Skin epidermis (tissue), 12 donors: ENCODE data around the gene ETFB.
A peak's percentile ranks its signal among the peaks of the same experiment; 100 is the strongest.

ENCODE experiments used
- H3K27ac ChIP-seq, 21 experiments: fragments of 200-600 bp; sonication (generic) in 11 of 21; one replicate each; pipeline ENCODE4 v1.5.0; 2020; ENCODE audit warnings: mild to moderate bottlenecking in 3 of 21, inconsistent platforms in 2 of 21, moderate library complexity in 2 of 21
- H3K4me3 ChIP-seq, 7 experiments: fragments of 200-600 bp; sonication (generic) in 2 of 7; one replicate each; pipeline ENCODE4 v1.5.0; 2020; ENCODE audit warnings: inconsistent platforms in 2 of 7, mild to moderate bottlenecking in 2 of 7, moderate library complexity in 1 of 7

Gene ETFB

DNA sequence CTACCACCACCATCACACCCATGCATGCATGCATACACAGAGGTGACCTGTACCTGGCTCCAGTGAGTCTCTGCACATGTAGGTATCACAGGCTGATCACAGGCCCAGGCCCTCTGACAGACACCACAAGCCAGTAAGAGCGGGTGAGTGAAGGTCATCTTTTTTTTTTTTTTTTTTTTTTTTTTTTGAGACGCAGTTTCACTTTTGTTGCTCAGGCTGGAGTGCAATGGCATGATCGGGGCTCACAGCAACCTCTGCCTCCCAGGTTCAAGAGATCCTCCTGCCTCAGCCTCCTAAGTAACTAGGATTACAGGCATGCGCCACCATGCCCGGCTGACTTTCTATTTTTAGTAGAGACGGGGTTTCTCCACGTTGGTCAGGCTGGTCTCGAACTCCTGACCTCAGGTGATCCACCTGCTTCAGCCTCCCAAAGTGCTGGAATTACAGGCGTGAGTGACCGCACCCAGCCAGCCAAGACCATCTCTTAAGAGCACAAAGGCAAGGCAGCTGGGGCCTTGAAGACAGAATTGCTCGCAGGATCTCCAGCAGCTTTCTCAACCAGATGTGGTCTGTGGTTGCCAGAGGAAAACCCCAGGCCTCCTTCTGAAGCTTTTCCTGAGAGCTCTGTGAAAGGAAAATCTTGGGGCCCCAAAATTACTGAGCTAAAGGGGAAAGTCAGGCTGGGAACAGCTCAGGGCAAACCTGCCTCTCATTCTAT is 9.5 kb upstream of the ETFB start:
- Histone ChIP-seq H3K4me3 (no peak overlapping the region), H3K27ac (peak overlapping the region in 1 of 21 experiments; percentile 55)

DNA sequence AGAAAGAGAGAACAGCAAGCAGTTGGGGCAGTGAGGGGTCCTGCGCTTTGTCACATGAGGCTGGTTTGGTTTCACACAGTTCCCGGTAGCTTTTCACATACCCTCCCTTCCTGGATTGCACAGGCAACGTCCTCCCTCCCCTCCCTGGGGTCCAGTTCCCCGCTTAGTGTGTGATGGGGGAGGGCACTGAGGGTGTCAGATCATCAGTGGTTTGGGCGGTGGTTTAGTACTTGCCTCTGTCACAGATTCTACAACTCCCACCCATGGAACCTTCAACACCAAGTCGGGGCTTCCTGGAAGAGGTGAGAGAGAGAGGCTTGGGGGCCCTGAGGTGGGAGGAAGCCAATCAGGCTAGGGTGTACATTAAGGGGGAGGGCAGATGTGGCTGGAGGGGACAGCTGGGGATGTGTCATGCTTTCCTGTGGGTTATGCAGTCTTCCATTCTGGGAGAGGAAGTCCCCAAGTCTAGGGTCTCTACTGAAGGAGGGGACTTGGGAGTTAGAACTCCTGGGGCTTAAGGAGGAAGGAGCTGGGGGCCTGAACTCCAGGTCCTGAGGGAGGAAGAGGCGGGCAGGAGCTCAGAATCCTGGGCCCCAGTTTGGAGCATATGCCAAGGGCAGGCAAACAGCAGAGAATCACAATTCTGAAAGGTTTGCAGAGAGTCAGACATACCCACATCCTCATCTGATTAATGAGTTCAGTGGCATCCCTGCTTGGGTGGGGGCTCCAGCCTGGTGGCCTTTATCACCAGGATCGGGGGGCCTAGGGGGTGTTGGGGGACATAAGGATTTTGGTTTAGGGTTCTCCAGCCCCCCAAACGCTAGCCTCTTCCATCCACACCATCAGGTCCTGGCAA is 6.7 kb upstream of the ETFB start, which contains the start of gene NKG7:
TSS of gene NKG7 (minus strand) at position 6 of the 856 bp plus-strand sequence. CDS start 119 bp downstream, outside the sequence.
- H3K27ac ChIP-seq, result peak within 1 kb of the TSS in 15 of 21 experiments; percentile 2 to 90 (median 72)
- peak within 1 kb of the TSS in 5 of 7 experiments; percentile 1 to 15 (median 5) for H3K4me3 ChIP-seq

DNA sequence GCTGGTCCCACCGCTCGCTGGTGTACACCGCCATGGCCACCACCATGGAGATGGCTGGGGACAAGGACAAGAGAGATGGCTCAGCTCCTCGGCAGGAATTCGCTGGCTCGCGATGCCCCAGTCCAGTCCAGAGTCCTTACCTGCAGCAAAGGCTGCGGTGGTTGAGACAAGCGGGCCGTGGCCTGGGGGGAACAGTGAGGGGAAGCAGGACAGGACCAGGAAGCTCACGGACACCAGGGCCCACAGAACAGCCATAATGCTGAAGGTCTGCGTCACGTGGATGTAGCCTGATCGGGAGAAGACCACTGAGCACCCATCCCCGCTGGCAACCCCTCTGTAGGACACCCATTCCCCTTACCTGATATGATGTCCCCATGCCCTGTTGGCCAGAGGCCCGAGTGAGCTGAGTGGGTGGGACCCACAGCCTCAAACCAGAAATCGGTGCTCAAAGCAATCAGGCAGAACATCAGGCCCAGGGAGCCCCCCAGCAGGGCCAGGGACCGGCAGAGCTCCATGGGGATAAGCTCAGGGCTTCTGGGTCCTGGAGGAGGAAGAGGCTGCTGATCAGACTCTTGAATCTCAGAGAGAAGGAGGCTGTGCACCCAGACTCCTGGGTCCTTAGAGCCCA is 5.9 kb upstream of the ETFB start:
- peak overlapping the region in 5 of 7 experiments; percentile 1 to 15 (median 5) for H3K4me3 ChIP-seq
- H3K27ac ChIP-seq, result peak overlapping the region in 14 of 21 experiments; percentile 2 to 90 (median 72)

DNA sequence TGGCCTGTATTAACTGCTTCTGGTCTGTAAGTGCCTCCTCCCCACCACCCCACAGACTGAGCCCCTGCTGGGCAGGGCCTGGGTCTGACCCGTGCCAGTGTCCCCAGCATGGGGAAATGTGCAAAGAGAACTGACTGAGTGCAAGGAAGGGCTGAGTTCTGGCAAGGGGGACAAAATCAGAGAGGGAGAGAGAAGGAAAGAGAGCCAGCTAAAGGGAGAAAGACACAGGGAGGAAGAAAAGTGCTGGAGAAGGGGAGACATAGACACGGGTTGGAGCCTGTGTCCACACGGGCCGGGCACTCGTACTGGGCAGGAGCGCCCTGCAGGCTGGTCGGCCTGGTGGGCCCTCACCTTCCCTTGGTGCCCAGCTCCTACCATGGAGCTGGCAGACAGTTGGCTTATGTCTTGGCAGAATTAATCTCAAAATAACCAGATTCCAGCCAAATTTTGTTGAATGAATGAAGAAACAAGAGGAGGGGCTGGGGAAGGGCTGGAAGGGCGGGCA is 5.0 kb upstream of the ETFB start:
- Histone ChIP-seq H3K4me3 (peak overlapping the region in 3 of 7 experiments; percentile 1 to 11 (median 2)), H3K27ac (peak overlapping the region in 11 of 21 experiments; percentile 2 to 90 (median 75))

DNA sequence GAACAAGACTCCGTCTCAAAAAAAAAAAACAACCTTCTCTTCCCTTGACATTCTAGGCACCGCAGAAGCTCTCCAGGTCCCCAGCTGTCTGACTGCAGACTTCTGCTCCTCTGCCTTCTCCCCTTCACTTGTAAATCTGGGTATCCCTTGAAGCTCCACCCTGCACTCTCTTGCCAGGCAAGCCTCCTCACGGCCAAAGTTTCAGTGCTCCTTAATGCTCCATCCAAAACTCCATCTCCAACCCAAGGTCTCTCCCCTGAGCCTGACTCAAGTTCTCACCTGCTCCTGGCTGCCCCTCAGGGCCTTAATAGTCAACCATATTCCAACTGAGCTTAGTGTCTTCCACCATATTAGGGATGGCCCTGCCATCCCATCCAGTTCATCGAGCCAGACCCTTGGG is 4.0 kb upstream of the ETFB start:
- H3K4me3 ChIP-seq, result no peak overlapping the region
- H3K27ac ChIP-seq, result peak overlapping the region in 5 of 21 experiments; percentile 19 to 90 (median 80)

DNA sequence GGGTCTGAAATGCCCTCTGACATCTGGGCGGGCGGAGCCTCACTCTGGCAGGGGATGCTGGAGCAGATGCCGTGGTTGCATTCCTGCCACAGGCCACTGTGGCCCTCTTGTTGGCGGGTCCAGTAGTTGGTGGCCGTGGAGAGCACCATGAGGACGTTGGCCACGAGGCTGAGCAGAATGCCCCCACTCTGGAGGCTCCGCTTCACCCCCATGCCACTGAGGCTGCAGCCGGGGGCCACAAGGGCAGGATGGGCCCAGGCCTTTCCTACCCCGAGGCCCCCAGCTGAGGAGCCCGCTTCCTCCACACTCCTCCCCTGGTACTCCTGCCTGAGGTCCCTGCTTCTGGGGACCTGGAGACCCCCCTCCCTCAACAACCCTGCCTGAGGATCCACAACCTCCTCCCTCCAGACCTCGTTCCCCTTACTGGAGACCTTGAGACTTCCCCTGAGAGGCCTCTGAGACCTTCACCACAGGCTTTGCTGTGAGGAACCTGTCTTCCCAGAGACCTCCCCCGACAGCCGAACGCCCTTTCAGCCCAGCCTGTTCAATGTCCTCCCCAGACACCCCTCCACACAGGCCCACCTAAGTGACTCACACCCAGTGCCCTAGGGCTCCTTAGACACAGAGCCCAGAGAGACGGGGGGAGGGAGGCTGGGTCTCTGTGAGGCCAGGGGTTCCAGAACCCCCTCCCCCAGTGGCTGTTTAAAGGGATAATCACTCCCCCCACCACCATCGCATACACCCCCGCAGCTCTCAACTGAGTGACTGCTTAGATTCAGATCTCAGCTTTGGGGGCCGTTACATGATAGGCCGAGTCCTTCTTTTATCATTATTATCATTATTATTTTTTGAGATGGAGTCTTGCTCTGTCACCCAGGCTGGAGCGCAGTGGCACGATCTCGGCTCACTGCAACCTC is 2.4 kb upstream of the ETFB start, which contains the start of gene CLDND2:
TSS of gene CLDND2 (minus strand) at position 638 of the 917 bp plus-strand sequence. CDS start at position 212, 426 bp downstream.
- peak within 1 kb of the TSS; percentile 62 to 84 (median 77) for H3K4me3 ChIP-seq

DNA sequence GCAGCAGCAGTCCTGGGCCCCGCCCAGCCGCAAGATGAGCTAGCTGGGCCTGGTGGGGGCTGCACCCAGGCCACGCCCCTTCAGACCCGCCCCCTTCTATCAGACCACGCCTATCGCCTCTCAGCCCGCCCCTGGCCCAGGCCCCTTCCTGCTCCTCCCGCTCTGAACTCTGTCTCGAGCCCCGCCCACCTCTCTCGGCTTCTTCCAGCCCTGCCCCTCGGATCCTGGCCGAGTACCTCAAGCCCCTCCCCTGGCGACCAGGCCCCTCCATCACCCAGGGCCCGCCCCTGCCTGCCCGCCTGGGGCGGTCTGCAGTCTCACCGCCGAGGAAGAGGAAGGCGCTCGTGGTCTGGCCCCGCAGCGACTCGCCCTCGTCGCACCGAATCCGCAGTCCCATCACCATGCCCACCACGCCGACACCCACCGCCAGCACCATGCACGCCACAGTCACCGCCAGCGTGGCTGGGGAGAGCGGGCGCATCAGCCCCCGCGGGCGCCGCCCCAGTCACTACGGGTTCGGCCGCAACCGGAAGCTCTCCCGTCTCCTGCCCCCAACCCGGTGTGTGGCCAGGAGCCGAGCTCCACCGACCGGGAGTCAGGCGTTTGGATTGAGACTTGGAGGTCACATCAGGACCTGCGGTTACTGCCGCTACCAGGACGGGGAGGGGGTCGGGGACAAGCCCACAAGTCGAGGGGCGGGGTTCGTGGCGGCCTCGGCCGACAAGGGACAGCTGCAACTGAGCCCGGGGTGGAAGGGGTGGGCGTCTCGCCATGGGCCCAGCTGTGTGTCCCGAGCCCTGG is 1.6 kb upstream of the ETFB start:
- Histone ChIP-seq H3K27ac (peak overlapping the region in 20 of 21 experiments; percentile 19 to 98 (median 89)), H3K4me3 (peak overlapping the region; percentile 62 to 84 (median 77))

More for the DNA sequence above, 2.4 kb upstream of the ETFB start, which contains the start of gene CLDND2:
- peak within 1 kb of the TSS in 20 of 21 experiments; percentile 19 to 98 (median 86) for H3K27ac ChIP-seq

DNA sequence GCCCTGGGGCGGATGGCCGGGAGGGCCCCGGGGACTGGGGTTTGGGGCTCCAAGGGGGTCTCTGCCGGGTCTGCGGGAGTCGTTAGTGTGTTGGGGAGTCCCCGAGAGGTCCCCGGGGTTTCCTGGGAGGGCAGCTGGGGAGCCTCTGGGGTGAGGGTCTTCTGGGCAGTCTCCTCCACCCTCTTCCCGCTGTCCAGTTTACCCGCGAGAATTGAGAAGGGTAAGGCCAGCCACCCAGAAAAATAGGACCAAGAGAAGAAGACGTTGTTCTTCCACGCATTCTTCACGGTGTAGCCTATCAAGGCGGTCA is 1.0 kb upstream of the ETFB start:
- Histone ChIP-seq H3K27ac (peak overlapping the region; percentile 48 to 98 (median 89)), H3K4me3 (peak overlapping the region; percentile 62 to 84 (median 77))

DNA sequence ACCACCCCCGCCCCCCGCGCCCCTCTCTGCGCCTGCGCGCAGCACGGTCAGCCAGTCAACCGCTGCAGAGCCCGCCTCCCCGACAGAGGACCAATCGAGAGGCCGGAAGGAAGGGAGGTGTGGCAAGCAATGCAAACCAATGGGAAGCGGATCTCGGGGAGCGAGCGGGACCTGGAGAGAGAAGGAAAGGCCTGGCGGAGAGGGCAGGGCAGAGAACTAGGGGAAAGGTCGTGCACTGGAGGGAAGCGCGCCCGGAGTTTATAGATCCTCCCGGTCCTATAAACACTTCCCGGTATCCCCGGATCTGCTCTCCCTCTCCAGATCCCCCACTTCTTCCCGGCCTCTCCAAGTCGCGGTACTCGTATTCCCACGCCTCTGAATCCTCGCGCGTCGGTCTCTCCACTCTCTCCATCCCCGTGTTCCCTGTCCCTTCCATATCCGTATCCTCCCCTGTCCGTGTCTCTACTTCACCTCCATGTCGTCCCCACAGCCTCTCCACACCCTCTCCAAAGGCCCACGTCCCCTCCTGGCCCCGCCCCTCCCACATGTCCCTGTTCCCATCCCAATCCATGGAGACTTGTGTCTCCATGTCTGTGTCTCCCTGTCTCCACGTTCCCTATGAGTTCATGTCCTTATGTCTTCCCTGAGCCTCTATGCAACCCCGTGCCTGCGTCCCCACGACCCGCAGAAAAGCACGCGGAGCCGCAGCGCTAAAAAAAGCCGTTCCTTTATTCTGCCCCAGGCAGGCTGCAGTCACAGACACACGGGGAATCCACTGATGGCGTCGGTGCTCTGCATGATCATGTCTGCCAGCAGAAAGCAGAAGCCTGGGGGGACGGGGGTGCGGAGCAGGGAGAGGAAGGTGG is 434 bp upstream of the ETFB start:
- H3K4me3 ChIP-seq, result peak overlapping the region; percentile 62 to 84 (median 77)
- peak overlapping the region; percentile 48 to 98 (median 89) for H3K27ac ChIP-seq

DNA sequence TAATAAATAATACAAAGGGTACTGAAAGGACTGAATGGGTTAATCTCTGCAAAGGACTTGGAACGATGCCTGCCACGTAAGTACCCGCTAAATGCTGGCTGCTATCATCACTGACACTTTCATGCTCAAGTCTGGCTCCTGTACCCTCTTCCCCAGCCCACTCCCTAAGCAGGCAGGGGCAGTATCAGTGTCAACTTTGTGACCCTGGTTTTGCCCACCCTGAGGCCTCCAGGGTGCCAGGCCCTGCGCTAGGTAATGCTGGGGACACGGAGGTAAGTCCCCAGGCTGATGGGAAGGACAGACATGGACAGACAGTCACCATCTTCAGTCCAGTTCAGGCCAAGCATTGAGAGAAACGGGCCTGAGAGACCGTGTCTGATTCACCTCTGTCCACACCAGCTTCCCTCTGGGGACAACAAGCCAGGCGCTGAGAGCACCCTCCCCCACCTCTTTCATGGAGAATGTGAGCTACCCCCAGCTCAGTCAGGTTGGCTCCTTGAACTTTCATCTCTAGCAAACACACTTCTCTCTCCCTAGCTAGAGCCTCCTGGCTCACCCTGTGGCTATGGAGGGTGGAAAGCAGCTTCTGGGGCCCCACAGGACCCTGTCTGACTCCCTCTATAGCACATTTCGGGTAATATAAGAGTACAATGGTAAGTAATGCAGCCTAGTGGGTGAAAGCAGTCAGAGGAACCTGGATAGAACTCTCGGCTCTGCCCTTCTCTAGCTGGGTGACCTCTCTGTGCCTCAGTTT is 800 bp downstream of the ETFB start:
- peak overlapping the region; percentile 62 to 84 (median 77) for H3K4me3 ChIP-seq
- H3K27ac ChIP-seq, result peak overlapping the region in 20 of 21 experiments; percentile 75 to 98 (median 89)

DNA sequence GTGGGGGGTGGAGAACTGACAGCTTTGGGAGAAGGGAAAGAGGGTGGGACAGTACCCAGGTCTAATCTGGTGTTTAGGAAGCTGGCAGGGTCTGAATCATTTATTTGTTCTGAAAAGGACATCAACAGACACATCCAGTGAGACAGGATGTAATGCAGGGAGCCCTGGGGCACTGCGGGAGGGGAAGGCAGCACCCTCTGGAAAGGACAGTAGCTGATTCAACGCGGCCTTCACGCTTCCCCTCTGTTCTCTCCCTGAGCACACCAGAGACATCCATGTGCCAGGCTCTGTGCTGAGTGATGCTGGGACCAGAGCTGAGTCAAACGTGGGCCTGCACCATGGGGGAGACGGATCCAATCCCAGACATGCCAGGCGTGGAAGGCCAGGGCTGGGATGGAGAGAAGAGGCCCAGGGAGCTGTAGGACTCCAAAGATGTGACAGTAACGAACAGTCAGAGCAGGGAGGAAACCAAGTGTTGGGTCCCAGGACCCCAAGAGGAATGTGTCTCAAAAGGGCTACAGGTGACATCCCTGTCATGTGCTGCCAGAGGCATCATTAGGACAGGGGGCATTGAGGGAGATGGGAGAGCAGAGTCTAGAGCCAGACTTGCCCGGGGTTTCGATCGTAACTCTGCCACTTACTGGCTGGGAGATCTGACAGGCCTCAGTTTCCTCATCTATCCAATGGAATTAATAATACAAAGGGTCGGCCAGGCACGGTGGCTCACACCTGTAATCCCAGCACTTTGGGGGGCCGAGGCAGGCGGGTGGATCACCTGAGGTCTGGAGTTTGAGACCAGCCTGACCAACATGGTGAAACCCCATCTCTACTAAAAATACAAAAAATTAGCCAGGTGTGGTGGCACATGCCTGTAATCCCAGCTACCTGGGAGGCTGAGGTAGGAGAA is 1.7 kb downstream of the ETFB start:
- Histone ChIP-seq H3K27ac (peak overlapping the region in 5 of 21 experiments; percentile 15 to 91 (median 21)), H3K4me3 (no peak overlapping the region)

DNA sequence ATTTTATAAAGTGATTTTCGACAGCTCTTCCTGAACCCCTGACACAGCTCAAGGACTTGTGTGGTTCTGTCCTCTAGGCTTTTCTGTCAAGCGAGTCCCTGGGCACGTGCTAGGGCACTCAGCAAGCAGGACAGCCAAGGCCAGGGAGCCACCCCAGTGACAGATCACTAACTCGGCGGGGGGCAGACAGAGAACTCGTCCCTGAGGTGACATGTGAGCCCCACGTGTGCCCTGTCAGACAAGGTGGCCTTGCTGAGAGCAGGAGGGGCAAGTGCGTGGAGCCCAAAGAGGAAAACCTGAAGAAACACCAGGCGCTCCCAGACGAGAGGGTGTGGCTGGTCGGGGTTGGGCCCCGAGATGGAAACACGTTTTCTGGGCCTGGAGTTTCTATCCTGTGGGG is 4.9 kb downstream of the ETFB start:
- Histone ChIP-seq H3K27ac (no peak overlapping the region), H3K4me3 (no peak overlapping the region)

DNA sequence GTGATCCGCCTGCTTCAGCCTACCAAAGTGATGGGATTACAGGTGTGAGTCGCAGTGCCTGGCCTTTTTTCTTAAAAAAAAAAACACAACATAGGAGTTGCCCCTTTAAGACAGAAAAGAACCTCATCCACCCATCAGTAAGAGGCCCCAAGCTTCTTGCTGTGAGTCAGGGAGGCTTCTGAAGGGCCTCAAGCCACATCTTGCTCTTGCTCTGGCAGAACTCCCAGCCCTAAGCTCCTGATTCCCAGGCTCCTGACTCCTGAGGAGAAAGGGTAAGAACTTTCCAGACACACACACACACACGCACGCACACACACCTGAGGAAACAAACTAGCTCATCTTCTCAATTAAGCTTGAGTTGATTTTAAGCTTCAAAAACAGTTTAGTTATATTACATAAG is 6.9 kb downstream of the ETFB start:
- peak overlapping the region in 1 of 21 experiments; percentile 30 for H3K27ac ChIP-seq
- H3K4me3 ChIP-seq, result no peak overlapping the region

DNA sequence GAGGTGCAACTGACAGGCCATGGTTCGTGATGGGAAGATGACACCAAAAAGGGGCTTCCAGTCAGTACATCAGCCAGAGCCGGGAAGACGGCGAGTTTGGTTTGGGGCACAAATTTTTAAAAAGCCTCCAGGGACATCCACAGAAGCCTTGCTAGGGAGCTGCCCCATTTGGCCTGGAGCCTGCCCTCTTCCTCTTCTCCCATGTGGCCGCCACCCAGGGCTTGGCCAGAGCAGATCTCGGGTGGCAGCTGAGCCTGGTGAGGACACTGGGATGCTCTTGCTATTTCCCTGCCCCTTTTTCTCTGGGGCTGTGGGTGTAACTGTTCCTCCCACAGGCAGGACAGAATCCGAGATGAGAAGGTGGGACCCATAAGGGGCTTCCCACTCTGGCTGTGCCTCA is 8.2 kb downstream of the ETFB start:
- Histone ChIP-seq H3K4me3 (no peak overlapping the region), H3K27ac (no peak overlapping the region)

DNA sequence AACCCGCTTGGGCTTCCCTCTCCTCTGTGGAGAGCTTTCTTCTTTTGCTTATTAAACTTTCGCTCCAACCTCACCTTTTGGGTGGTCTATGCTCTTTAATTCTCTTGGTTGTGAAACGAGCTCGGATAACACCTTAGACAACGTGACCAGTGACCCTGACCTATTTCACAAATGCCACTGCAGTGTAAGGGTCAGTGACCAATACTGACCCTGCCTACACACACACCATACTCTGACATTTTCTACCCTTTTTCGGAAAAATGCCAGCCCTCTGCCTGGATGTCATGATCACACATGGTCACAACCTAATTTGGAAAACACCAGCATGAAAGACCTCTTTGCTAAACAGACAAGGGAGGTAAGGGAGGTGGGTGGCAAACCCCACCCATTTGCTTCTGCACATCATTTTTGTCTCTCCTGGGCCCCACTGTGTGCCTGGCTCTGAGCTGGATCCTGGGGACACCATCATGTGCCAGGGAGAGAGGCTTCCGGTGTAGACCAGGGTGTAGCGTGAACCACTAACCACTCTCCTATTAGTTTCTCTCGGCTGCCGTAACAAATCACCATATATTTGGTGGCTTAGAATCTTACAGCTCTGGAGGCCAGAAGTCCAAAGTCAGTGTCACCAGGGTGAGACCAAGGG is 9.9 kb downstream of the ETFB start:
- no peak overlapping the region for H3K27ac ChIP-seq
- H3K4me3 ChIP-seq, result no peak overlapping the region
